Fibroblast of skin of scalp (primary cell): ENCODE measurements around the gene PIGR.
A peak's percentile ranks its signal among the peaks of the same experiment; 100 is the strongest.
"Not testable (repeated sequence)": the region's sequence is repeated elsewhere in the genome, so short reads cannot be mapped to it uniquely, and the experiment has no call there.

ENCODE experiments used
- DNase-seq: peaks from one replicate; pipeline ENCODE4 v3.0.0-alpha.2; 2013

PIGR gene

GRCh38 chr1:206931709-206932108, 14.6 kb downstream of the PIGR start:
- no peak for DNase-seq

- DNase-seq = no peak
Observed at GRCh38 chr1:206930210-206930798, 16.0 kb downstream of the PIGR start.

GRCh38 chr1:206929524-206929923, 16.7 kb downstream of the PIGR start:
- DNase-seq = no peak

- no peak for DNase-seq
Observed at GRCh38 chr1:206926286-206926685, 20.0 kb downstream of the PIGR start.

GRCh38 chr1:206925106-206925736, 21.0 kb downstream of the PIGR start:
- DNase-seq = no peak

- DNase-seq = no peak
Observed at GRCh38 chr1:206924592-206925105, 21.6 kb downstream of the PIGR start.

GRCh38 chr1:206923961-206924557, 22.2 kb downstream of the PIGR start:
- DNase-seq = not testable (repeated sequence)

GRCh38 chr1:206923009-206923960, 23.0 kb downstream of the PIGR start:
- no peak for DNase-seq

- DNase-seq = no peak
Observed at GRCh38 chr1:206922524-206922923, 23.7 kb downstream of the PIGR start.

- DNase-seq = no peak
Observed at GRCh38 chr1:206921772-206922265, 24.4 kb downstream of the PIGR start, which contains the start of gene FCMR. FCMR (minus strand) TSS chr1:206921941; CDS start chr1:206921854, 87 bp downstream.

- DNase-seq = no peak
Observed at GRCh38 chr1:206918076-206918475, 28.2 kb downstream of the PIGR start.

GRCh38 chr1:206916000-206916709, 30.1 kb downstream of the PIGR start:
- no peak for DNase-seq

GRCh38 chr1:206915030-206915735, 31.1 kb downstream of the PIGR start:
- no peak for DNase-seq

GRCh38 chr1:206913766-206914537, 32.3 kb downstream of the PIGR start:
- DNase-seq = no peak

GRCh38 chr1:206912445-206913095, 33.7 kb downstream of the PIGR start:
- peak; percentile 79 for DNase-seq

- DNase-seq = peak; percentile 67
Observed at GRCh38 chr1:206911064-206911663, 35.1 kb downstream of the PIGR start.

- DNase-seq = no peak
Observed at GRCh38 chr1:206909883-206910318, 36.4 kb downstream of the PIGR start.

- DNase-seq = no peak
Observed at GRCh38 chr1:206909161-206909882, 36.9 kb downstream of the PIGR start.

GRCh38 chr1:206908038-206908437, 38.2 kb downstream of the PIGR start:
- DNase-seq = no peak
